Measurements from ENCODE around the gene LRRTM4. TPM values are rescaled to one million over a fixed set of nuclear protein-coding genes. Genes with fewer than 3 reads are reported as not detected.

LRRTM4 gene
- total RNA-seq, 1 donor from 2014 or later, result 18.1 TPM

DNA sequence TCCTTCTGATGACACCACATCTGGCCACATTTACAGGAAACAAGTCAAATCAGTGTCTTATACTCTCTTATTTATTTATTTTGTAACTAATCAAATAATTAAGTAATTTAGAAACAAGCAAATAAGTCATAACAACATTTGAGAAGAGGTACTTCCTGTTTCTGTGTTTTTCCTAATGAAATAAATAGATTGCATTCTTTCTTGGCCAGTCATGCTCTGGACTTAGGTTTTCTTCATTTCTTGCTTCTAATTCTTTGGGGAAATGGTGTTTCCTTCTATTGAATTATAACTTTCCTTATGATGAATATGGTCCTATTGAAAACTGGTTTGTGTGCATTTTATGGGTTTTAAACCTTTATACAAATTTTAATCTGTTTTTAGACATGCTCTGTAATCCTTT, 546.4 kb downstream of the LRRTM4 start:
- ATAC-seq, result no peak
- DNase-seq (ENCODE audit: low spot score), result no peak
- intact Hi-C loops (cut with DNase I), result loop anchor here (10.0 kb wide), 1 partner anchor 1291 kb away; no protein-coding TSS in a partner anchor

DNA sequence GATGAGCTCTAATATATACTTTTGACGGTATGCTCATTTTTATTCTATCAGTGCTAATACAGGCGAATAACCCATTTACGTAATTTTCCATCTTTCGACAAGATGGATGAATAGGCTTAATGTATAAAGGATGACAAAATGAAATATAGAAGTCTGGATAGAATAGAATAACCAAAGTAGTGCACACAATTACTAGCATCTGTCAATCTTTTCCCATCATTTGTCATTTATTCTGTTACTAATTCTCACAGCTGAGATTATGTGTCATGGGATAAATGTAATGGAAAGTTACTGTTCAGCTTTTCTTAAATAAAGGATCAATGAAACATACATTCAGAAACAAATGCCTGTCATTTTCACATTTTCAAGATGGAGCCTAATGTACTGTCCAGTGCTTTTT, 548.6 kb downstream of the LRRTM4 start:
- no peak for DNase-seq (ENCODE audit: low spot score)
- ATAC-seq, result no peak
- intact Hi-C loops (cut with DNase I), result loop anchor here (10.0 kb wide), 1 partner anchor 1289 kb away; no protein-coding TSS in a partner anchor

DNA sequence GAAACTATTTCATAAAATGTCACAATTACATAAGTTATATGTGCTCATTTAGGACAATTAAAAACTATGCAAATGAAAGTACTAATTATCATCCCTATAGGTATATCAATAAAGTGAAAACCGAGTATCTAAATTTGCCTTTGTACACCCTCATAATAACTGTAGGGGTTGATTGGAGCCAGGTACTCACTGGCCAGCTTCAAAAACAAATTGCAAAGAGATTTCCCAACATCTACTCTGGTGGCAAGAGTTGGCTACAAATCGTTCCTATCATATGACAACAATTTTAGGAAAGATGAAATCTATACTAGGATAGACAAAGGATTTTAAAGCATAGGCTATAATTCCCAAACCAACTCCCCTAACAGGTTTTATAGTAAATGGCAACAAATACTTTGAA, 556.4 kb downstream of the LRRTM4 start:
- no peak for DNase-seq (ENCODE audit: low spot score)
- intact Hi-C loops (cut with DNase I), result no loop called here
- no peak for ATAC-seq

DNA sequence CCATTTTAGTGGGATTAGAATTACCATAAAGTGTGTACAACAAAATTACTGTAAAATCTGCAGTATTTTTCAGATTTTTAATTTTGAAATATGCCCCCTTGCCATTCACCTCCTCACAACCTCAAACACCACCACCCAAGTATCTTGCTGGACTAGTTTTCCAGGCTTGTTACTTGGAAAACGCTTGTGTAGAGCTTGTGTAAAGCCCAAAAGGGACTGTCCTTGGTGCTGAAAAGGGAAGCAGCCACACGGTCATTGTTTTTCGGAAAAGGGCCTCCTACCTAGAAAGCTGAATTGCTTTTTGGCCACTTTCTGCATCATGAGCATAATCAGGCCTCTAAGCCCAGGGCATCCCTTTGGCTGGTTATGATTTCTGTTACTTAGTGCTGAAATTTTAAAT, 563.4 kb downstream of the LRRTM4 start:
- DNase-seq (ENCODE audit: low spot score) (no peak), ATAC-seq (no peak)
- intact Hi-C loops (cut with DNase I), result no loop called here

DNA sequence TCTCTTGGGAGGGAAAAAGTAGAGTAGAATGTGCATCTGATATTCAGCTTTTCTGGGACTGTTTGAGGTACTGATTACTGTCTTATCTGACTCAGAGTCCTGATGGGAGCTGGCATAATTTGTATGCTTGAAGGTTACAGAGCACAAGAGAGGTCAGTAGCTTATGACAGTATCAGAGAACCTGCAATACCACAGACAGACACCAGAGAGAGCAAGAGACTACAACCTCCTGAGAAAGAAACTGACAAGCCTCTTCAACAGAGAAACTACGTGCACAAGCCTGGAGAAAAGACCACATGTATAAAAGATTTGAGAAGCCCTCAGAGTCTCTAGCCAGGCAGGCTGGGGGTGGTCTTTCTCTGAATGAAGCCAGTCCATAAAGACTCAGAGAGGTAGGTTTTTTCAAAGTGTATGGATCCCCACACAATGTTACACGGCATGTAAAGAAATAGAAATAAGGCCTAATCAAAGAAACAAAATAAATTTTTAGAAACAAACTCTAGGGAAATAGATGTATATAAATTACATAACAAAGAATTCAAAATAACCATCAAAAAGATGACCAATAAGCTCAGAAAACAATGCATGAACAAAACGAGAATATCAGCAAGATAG, 568.3 kb downstream of the LRRTM4 start:
- intact Hi-C loops (cut with DNase I), result no loop called here
- no peak for ATAC-seq
- DNase-seq (ENCODE audit: low spot score), result no peak

DNA sequence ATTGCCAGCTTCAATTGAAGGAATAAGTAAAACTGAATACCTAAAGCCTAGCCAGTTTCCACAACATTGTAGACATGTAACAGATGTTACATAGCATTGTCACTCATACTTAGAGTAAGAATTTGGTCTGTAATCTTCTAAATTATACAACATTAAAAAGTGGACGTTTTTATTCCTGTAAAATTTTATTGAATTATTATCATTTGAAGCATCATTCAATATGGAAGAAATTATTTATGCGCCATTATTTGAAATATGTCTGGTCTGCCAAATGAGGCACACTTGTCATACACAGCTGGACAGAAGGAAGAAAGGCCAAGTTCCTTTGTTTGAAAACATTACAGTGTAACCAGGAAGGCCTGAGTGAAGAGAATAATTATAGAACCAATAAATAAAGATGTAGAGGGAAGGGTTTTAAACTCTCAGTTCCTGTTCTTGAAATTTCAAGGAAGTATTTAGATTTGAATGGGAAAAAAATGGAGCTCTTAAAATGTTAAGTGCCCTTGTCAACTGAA, 575.5 kb downstream of the LRRTM4 start:
- ATAC-seq (no peak), DNase-seq (ENCODE audit: low spot score) (no peak)
- intact Hi-C loops (cut with DNase I), result no loop called here

DNA sequence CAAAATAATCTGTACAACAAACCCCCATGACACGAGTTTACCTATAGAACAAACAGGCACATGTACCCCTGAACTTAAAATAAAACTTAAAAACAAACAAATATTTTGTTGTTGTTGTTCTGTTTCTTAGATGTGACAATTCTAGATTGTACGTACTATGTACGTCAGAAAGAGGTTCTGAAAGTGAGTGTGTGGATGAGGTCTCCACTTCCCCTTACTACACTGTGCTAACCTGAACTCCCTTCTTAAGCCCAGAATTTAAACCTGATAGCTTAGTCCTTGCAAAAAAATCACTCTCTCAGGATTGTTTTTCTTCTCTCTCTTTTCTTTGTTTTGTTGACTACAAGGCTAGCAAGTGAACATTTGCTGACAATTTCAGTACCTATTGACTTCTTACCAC, 581.6 kb downstream of the LRRTM4 start:
- DNase-seq (ENCODE audit: low spot score) (no peak), ATAC-seq (no peak)
- intact Hi-C loops (cut with DNase I), result no loop called here

DNA sequence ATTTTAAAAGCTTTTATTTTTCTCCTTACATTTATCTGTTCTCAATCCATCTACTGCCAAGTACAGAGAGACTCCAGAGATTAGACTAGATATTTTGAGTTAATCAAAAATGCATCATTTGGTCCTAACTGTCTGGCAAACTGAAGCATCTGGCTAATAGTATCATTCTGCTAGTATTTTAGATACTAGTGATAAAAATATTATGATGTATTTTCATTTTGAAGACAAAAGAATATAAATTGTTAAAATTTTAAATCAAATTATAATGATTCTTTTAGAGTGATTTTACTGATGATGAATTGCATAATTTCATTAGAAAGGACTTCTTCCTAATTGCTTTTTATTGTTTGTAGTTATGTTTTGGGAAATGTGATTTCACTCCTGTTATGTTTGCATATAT, 584.0 kb downstream of the LRRTM4 start:
- ATAC-seq, result no peak
- intact Hi-C loops (cut with DNase I), result no loop called here

DNA sequence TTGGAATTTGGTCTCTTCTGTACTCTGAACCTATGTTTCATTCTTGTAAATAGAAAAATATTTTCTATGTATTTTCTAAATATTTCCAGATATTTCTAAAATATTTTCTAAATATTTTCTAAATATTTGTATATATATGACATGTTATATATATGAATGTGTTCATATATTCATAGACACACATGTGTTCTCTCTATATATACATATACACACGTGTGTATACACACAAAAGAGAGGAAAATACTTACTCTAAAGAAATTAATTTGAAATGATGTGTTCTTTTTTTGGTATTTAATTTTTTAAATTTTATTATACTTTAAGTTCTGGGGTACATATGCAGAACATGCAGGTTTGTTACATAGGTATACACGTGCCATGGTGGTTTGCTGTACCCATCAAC, 589.6 kb downstream of the LRRTM4 start:
- no peak for DNase-seq (ENCODE audit: low spot score)
- no peak for ATAC-seq
- intact Hi-C loops (cut with DNase I), result no loop called here

More for the DNA sequence above, 584.0 kb downstream of the LRRTM4 start:
- DNase-seq (ENCODE audit: low spot score), result no peak

DNA sequence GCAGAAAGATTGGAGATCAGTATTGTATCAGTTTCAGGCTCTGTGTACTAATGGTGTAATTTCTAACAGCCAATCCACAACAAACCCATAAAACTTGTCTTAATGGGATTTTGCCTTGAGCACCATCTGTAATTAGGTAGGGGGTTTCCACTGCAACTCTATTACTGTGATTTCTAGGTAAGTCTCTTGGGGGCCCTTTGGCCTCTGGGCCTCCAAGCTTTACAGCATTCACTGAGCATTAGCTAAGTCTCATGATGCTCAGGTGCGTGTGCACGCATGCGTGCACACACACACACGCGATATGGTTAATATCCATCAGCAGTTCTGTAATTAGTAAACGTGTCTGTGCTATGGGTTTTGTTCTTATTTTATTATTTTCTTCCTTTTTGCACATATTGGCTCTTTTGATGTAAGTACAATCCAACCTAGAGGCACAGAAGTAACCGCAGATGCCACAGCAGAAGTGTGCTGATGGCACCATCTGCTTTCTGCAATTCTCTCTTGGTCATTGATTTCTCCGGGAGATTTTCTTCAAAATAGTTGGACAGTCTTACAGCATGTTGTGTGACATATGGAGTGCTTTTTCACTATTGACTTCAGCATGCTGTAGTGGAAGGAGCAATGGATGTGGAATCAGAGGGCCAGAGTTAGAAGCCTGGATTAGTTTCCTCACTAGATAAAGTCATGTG, 592.0 kb downstream of the LRRTM4 start:
- intact Hi-C loops (cut with DNase I), result no loop called here
- no peak for ATAC-seq
- DNase-seq (ENCODE audit: low spot score), result no peak

DNA sequence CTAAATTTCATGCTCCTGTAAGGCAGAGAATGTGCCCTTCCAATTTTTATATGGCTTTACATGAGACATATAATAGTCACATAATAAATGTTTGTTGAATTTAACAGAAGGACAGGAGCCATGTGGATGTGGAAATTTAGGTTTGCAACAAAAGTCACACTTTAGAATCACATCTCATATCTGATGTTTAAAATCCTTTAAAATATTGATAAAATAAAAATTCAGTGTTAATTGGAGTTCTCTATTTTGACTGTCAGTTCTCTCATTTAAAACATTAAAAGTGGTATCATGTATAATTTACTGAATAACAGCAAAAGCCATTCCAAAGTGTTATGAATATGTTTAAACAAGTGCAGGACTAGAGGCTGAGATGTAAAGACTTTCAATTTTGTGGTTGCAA, 594.1 kb downstream of the LRRTM4 start:
- DNase-seq (ENCODE audit: low spot score) (no peak), ATAC-seq (no peak)
- intact Hi-C loops (cut with DNase I), result no loop called here

DNA sequence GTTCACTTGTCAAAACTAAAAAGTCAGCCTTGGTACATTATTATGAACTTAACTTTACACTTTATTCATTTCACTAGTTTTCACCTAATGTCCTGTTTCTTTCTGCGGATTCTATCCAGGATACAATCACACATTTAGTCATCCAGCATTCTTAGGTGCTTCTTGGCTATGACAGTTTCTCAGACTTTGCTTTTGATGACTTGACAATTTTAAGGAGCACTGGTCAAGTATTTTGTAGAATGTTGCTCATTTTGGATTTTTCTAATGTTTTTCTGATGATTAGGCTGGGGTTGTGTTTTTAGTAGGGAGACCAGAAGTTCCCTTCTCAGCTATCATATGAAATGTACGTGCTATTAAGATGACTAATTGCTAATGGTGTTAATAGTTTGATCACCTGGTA, 601.2 kb downstream of the LRRTM4 start:
- no peak for ATAC-seq
- intact Hi-C loops (cut with DNase I), result no loop called here

DNA sequence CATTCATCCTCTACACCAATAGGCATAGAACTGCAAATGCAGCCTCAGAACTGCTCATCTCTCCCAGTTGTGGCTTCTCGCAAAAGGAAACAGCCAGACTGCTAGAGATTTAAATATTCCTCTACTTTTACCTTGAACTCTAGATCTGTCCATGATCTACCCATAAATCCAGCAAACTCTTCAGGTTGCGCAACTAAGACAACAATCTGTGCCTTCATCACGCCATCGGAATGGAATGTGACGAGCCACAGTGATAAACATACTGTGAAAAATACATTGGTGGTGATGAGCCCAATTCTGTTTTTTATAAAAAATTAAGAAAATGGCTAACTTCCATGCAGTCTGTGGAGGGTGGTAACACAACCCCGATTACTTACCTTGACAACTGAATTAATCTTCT, 626.7 kb downstream of the LRRTM4 start:
- ATAC-seq, result no peak
- intact Hi-C loops (cut with DNase I), result no loop called here
- no peak for DNase-seq (ENCODE audit: low spot score)

More for the DNA sequence above, 601.2 kb downstream of the LRRTM4 start:
- DNase-seq (ENCODE audit: low spot score), result no peak

DNA sequence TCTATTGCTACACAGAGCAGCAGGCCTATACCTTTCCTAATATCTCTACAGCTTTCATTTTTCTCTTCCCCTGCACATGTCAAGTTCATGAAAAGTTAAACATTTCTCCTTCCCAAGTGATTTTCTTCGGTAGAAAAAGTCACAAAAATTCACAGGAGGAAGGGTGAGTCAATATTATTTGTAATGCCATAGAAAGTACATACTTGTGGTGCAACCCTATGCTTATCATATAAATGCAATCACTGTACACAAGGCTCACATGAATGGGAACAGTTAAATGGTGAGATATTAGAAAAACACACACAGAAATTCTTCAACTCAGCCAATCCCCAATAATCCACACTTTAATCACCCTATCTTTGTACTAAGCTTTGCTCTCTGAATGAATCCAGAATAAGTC, 651.6 kb downstream of the LRRTM4 start:
- intact Hi-C loops (cut with DNase I), result no loop called here
- ATAC-seq (no peak), DNase-seq (ENCODE audit: low spot score) (no peak)

DNA sequence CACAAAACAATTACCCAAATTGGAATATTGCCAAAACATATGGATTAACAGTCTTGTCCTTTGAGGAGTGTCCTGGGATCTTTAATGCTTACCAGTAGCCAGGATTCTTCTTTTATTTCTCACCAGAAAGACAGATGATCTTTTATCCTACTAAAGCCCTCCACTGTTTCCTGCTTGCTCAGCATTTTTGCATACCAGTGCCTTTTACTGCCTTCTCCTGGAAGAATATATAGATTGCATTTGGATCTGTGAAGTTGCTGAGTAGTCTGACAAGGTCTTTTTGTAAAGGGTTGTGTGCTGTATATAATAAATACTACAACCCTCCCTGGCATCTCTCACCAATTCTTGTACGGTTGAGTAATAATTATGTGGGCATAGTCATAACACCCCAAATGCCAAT, 652.2 kb downstream of the LRRTM4 start:
- intact Hi-C loops (cut with DNase I), result no loop called here
- ATAC-seq (no peak), DNase-seq (ENCODE audit: low spot score) (no peak)

DNA sequence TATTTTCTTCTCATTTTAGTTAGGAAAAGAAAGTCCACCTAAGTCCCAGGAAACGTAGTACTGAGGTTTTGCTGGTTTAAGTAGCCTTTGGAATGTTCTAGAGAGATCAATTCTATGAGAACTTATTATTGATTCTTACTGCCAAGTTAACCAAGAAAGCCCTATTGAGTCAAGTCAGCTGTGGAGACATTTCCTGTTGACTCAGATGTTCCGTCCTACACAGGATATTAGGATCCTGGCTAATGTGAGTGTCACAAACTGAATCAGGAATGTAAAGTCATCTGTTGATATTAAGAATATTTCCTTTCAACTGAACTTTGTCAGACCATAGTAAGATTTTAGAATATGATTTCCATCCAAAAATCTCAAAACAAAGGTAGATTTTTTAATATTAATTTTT, 654.3 kb downstream of the LRRTM4 start:
- intact Hi-C loops (cut with DNase I), result no loop called here
- ATAC-seq (no peak), DNase-seq (ENCODE audit: low spot score) (no peak)

DNA sequence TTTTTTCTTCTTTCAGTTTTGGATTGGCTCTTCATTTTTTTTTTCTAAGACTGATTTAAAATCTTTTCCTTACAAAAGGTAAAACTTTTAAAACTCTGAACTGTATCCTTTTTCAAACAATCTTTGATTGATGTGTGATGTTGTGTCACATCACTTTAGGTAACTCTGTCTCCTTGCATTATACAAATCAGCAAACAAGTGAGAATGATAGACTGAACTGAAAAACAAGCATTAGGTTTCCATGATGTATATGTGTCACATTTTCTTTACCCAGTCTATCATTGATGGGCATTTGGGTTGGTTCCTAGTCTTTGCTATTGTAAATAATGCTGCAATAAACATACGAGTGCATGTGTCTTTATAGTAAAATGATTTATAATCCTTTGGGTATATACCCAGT, 655.7 kb downstream of the LRRTM4 start:
- intact Hi-C loops (cut with DNase I), result no loop called here
- ATAC-seq (no peak), DNase-seq (ENCODE audit: low spot score) (no peak)

DNA sequence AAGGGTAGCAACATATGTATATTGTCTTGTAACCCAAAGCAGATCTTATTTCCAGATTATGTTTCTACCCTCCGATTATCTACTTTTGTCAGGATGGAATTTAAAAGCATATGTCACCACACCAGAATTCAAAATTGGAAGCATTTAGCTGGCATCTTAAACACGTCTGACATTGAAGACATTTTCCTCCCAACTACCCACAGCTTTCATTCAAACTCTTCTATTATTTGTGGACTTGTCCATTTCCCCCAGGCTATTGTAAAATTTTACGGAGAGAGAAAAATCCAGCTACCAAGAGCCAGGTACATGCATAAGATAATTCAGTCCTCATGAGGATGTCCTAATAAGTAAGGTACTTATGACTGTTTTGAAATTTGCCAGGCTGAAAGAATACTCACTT, 659.3 kb downstream of the LRRTM4 start:
- DNase-seq (ENCODE audit: low spot score) (no peak), ATAC-seq (no peak)
- intact Hi-C loops (cut with DNase I), result no loop called here

DNA sequence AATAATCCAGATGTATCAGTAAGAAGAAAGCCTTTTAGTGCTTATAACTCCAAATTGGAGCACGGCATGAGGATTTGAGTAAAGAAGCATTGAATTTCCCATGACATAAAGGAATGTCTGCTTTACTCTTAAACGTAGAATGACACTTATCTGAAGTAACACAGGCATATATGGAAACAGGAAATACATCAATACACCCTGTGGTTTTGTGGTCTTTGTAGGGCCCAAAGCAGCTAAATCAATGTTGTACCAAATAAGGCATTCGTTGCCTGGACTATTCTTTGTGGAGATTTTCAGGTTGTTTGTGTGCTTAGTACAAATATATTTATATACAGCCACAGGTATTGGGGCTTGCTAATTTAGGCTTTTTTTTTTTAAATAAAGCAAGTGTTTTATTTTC, 660.5 kb downstream of the LRRTM4 start:
- ATAC-seq (no peak), DNase-seq (ENCODE audit: low spot score) (no peak)
- intact Hi-C loops (cut with DNase I), result no loop called here

DNA sequence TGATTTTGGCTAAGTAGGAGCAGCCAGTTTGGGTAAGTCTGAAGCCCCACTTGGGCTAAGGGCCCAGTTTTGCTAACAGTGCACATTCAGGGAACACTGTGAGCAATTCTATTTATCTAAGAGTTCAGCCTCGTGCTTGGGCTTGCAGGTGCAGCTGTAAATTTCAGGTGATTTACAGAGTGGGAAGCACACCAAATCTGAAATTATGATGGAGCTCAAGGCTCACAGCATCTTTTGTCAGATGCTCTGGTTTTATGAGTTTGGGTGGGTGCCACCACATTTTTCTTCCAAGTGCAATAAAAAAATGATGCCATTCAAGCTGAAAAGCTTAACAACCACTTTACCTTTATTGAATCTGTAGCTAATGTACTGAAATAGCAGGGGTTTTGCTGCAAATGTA, 671.2 kb downstream of the LRRTM4 start:
- no peak for ATAC-seq
- DNase-seq (ENCODE audit: low spot score), result no peak
- intact Hi-C loops (cut with DNase I), result no loop called here

DNA sequence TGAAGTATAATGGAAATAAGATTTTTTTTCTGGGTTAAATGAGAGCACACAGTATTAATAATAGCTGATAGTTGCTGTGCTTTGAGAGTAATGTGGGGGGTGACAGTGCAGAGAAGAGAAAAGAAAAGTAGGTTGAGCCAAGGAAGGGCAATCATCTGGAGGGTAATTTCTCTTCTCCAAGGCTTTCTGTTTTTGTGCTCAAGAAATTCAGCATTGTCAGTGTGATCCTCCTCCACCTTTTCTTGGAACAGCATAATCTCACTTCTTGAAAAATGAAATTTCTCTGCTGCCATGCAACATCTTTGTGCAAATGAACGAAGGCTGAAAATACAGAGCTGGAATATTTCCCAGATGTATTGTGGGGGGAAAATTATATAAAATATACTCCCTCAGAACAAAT, 673.1 kb downstream of the LRRTM4 start:
- intact Hi-C loops (cut with DNase I), result no loop called here
- no peak for DNase-seq (ENCODE audit: low spot score)
- no peak for ATAC-seq

All from sciatic nerve (tissue), 2 donors.